RWPE2 (cell line): Measurements from ENCODE around the gene CPM.
A peak's percentile ranks its signal among the peaks of the same experiment; 100 is the strongest.
"Not testable (repeated sequence)": the region's sequence is repeated elsewhere in the genome, so short reads cannot be mapped to it uniquely, and the experiment has no call there.

ENCODE experiments used
- ATAC-seq: fragments of 200-7000 bp; cut with Tn5 transposase; 3 replicates; pipeline ENCODE4 v1.9.1; 2021; ENCODE audit warnings: low read depth
- DNase-seq: peaks from one replicate; pipeline ENCODE4 v3.0.0-alpha.2; 2020; ENCODE audit warnings: low spot score
- H3K27ac ChIP-seq: fragments of 450-650 bp; 2 replicates; pipeline ENCODE4 v1.5.1; 2017; ENCODE audit warnings: mild to moderate bottlenecking; ENCODE audit not compliant: poor library complexity, severe bottlenecking
- H3K27me3 ChIP-seq: fragments of 250-450 bp; sonication (Bioruptor Pico); 2 replicates; pipeline ENCODE4 v1.5.1; 2021; ENCODE audit warnings: mild to moderate bottlenecking, moderate library complexity; ENCODE audit not compliant: insufficient read depth, poor library complexity, severe bottlenecking
- H3K36me3 ChIP-seq: fragments of 250-450 bp; sonication (Bioruptor Pico); 2 replicates; pipeline ENCODE4 v1.5.1; 2020; ENCODE audit warnings: low read depth, mild to moderate bottlenecking, moderate library complexity
- H3K4me1 ChIP-seq: fragments of 250-450 bp; sonication (Bioruptor Pico); 2 replicates; pipeline ENCODE4 v1.5.1; 2021; ENCODE audit warnings: mild to moderate bottlenecking, moderate library complexity; ENCODE audit not compliant: insufficient read depth, poor library complexity, severe bottlenecking
- H3K4me3 ChIP-seq: fragments of 250-450 bp; sonication (Bioruptor Pico); 2 replicates; pipeline ENCODE4 v1.5.1; 2021; ENCODE audit warnings: mild to moderate bottlenecking, moderate library complexity; ENCODE audit not compliant: severe bottlenecking
- H3K9me3 ChIP-seq: fragments of 250-450 bp; sonication (Bioruptor Pico); 2 replicates; pipeline ENCODE4 v1.5.1; 2021; ENCODE audit warnings: mild to moderate bottlenecking, moderate library complexity; ENCODE audit not compliant: severe bottlenecking
- TF ChIP-seq, protein P1 (sequence below): fragments of 450-650 bp; IDR thresholded peaks from one replicate; pipeline ENCODE4 v1.5.1; 2017; ENCODE audit warnings: mild to moderate bottlenecking, moderate library complexity; ENCODE audit not compliant: poor library complexity, severe bottlenecking

CPM gene

DNA sequence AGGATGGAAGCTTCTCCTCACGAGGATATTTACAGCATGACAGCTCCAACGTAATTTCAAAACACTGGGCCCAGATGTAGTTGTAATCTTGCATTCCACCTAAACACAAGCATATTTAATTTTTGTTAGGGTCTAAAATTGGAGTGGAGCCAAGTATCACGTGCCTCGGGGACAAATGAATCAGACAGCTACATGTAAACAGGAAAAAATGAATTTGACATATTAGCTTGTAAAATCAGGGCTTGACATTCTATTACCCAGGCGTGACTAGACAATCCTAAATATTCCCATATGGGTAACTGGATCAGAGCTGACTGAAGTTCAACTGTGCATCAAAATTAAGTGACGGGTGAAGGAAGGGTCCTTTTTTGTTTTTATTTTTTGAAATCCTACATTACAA lies 66.0 kb downstream of the CPM start:
- ATAC-seq (no peak), DNase-seq (no peak)
- no peaks in the 10 kb centered on the region for H3K9me3 ChIP-seq
- H3K27me3 ChIP-seq: no peaks in the 10 kb centered on the region
- no peaks in the 10 kb centered on the region for H3K36me3 ChIP-seq
- H3K27ac ChIP-seq: no peak overlapping the region
- TF ChIP-seq, protein P1, sequence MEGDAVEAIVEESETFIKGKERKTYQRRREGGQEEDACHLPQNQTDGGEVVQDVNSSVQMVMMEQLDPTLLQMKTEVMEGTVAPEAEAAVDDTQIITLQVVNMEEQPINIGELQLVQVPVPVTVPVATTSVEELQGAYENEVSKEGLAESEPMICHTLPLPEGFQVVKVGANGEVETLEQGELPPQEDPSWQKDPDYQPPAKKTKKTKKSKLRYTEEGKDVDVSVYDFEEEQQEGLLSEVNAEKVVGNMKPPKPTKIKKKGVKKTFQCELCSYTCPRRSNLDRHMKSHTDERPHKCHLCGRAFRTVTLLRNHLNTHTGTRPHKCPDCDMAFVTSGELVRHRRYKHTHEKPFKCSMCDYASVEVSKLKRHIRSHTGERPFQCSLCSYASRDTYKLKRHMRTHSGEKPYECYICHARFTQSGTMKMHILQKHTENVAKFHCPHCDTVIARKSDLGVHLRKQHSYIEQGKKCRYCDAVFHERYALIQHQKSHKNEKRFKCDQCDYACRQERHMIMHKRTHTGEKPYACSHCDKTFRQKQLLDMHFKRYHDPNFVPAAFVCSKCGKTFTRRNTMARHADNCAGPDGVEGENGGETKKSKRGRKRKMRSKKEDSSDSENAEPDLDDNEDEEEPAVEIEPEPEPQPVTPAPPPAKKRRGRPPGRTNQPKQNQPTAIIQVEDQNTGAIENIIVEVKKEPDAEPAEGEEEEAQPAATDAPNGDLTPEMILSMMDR: no peak
- H3K4me3 ChIP-seq: no peak overlapping the region
- H3K4me1 ChIP-seq: no peaks in the 10 kb centered on the region

DNA sequence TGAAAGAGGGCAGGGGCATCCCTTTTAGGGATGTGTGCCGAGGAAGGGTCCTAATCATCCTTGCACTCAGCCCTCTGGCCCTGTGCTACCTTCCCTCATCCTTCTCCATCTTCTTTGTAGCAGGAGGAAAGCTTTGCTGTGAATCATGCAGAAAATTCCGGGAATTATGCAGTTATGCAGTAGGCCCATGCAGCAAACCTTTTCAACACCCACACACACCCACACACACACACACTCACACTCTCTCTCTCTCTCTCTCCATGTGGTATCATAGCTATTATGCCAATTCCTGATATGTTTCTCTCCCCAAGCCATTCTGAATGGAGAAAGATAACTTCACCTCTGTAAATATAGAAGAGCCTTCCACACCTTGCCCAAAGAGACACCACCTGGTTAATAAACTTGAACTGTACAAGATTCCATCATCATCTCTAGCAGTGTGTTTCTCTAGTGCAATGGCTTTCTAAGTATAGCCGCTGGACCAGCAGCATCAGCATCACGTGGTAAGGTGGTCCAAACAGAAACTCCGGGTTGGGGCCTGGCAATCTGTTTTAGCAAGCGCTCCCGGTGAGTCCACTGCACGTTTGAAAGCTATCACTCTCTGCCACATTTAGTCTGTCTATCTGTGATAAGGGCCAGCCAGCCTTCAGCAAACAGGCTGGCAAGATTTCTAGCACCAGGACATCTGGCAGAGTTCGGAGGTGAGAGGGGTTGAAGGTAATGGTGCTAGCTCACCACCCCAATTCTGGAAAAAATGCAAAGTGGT lies 67.4 kb downstream of the CPM start:
- H3K36me3 ChIP-seq: no peaks in the 10 kb centered on the region
- ATAC-seq: no peak
- no peak overlapping the region for H3K27ac ChIP-seq
- no peaks in the 10 kb centered on the region for H3K9me3 ChIP-seq
- no peak overlapping the region for H3K4me3 ChIP-seq
- no peak for DNase-seq
- TF ChIP-seq, protein P1: no peak
- no peaks in the 10 kb centered on the region for H3K4me1 ChIP-seq
- H3K27me3 ChIP-seq: no peaks in the 10 kb centered on the region

DNA sequence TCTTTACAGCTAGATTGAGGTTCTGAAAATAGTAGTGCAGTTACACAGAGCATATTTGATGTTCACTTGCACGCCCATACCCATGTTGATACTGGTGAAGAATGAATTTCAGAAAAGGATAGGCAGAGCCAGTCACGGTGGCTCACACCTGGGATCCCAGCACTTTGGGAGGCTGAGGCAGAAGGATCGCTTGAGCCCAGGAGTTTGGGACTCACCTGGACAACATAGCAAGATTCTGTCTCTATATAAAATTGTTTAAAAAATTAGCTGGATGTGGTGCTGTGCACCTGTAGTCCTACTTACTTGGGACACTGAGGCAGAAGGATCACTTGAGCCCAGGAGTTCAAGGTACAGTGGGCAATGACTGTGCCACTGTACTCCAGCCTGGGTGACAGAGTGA lies 68.4 kb downstream of the CPM start:
- DNase-seq (no peak), ATAC-seq (no peak)
- no peaks in the 10 kb centered on the region for H3K27me3 ChIP-seq
- H3K4me1 ChIP-seq: no peaks in the 10 kb centered on the region
- H3K9me3 ChIP-seq: no peaks in the 10 kb centered on the region
- H3K36me3 ChIP-seq: no peaks in the 10 kb centered on the region
- H3K4me3 ChIP-seq: no peak overlapping the region
- H3K27ac ChIP-seq: no peak overlapping the region
- TF ChIP-seq, protein P1: no peak

DNA sequence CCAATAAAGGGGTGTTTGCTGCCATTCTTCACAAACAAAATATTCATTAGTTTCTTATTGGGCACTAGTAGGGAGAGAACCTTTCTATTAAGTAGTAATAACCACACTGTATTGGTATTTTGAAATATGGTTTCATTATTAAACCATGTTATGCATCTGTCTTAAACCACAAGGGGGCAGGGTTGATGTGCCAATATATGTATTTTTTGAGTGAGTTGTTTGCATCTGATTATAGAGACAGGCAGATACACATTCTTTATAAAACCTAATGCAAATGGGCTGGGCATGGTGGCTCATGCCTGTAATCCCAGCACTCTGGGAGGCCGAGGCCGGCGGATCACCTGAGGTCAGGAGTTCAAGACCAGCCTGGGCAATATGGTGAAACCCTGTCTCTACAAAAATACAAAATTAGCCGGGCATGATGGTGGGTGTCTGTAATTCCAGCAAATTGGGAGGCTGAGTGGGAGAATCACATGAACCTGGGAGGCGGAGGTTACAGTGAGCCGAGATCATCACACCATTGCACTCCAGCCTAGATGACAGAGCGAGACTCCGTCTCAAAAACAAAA lies 69.0 kb downstream of the CPM start:
- TF ChIP-seq, protein P1: peak; percentile 81
- H3K4me3 ChIP-seq, H3K27me3 ChIP-seq, H3K27ac ChIP-seq, H3K4me1 ChIP-seq, DNase-seq, H3K36me3 ChIP-seq, H3K9me3 ChIP-seq: not testable (repeated sequence)
- peak; percentile 64 for ATAC-seq
